ENCODE data around the gene PPARG.

DNA sequence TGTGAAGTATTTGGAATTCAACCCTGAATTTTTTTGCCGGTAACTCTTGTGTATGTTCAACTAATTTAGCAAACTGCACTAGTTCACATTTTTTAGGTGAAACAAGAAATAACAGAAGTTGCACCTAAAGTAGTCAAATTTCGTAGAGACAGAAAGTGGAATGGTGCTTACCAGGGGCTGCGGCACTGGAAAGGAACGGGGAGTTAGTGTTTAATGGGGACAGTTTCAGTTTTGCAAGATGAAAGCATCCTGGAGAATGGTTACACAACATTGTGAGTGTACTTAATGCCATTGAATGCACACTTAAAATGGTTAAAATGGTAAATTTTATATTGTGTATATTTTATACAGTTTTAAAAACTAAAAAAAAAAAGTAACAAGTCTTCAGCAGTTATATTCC, 27.4 kb downstream of the PPARG start:
- TF ChIP-seq YY1 (IDR thresholded peaks at IDR 0.05; ENCODE audit: insufficient read depth, insufficient read length), result no peak
- TF ChIP-seq ZNF274 (IDR thresholded peaks at IDR 0.05; ENCODE audit: low read depth, low read length), result no peak
